Rectal smooth muscle tissue (tissue), 1 donor: Measurements from ENCODE around the gene RAE1.

Experiments
- H3K27ac ChIP-seq: one replicate; pipeline ENCODE4 v1.7.0; 2013; ENCODE audit warnings: low read depth, low read length, inconsistent platforms
- H3K27me3 ChIP-seq: one replicate; pipeline ENCODE4 v1.7.0; 2013; ENCODE audit warnings: low read length; ENCODE audit not compliant: control insufficient read depth, insufficient read depth
- H3K36me3 ChIP-seq: one replicate; pipeline ENCODE4 v1.7.0; 2013; ENCODE audit warnings: low read length; ENCODE audit not compliant: control insufficient read depth, insufficient read depth
- H3K4me1 ChIP-seq: one replicate; pipeline ENCODE4 v1.7.0; 2013; ENCODE audit warnings: low read length; ENCODE audit not compliant: control insufficient read depth, insufficient read depth
- H3K4me3 ChIP-seq: one replicate; pipeline ENCODE4 v1.7.0; 2013; ENCODE audit warnings: low read length
- H3K9ac ChIP-seq: one replicate; pipeline ENCODE4 v1.7.0; 2013; ENCODE audit warnings: low read length

RAE1 gene

DNA sequence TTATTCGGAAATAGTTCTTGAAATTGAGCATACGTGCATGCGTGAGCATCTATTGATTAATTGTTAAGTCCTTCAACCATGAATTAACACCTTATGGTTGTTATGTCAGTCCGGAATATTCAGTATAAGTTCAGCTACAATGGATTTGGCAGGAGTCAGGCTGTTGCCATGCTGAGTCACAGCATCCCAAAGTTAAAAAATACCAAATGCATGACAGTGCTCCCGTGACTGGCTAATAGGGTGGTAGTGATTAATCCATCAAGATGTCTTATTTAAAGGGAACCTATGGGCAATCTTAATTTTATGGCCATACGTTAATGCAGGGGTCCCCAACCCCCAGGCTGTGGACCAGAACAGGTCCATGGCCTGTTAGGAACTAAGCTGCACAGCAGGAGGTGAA is 10.5 kb downstream of the RAE1 start:
- no peak overlapping the region for H3K9ac ChIP-seq
- H3K4me1 ChIP-seq, result no peaks in the 10 kb centered on the region
- H3K27me3 ChIP-seq, result no peaks in the 10 kb centered on the region
- no peak overlapping the region for H3K4me3 ChIP-seq
- no peak overlapping the region for H3K27ac ChIP-seq
- H3K36me3 ChIP-seq, result peaks cover 17% of the 10 kb centered on the region

DNA sequence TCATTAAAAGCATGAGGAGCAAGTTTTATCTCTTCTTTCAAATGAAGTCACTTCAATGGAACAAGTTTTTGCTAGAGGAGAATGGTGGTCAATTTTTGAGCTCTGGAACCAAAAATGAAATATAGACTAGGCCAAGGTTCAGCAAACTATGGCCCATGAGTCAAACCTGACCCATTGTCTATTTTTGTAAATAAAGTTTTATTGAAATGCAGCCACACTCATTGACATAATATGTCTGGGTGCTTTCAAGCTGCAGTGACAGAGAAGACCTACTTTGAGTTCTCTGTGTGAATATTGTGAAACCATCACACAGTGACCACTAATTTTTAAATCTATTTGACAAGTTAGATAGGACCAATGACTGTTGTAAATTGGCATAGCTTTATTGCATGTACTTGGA is 13.4 kb downstream of the RAE1 start:
- Histone ChIP-seq H3K4me3 (no peak overlapping the region), H3K4me1 (no peaks in the 10 kb centered on the region), H3K27me3 (no peaks in the 10 kb centered on the region), H3K36me3 (peaks cover 23% of the 10 kb centered on the region), H3K9ac (no peak overlapping the region), H3K27ac (no peak overlapping the region)

GRCh38 chr20:57369596-57369995 is 18.5 kb downstream of the RAE1 start:
- H3K36me3 ChIP-seq, result peaks cover 54% of the 10 kb centered on the region
- H3K9ac ChIP-seq, result no peak overlapping the region
- no peak overlapping the region for H3K4me3 ChIP-seq
- H3K27me3 ChIP-seq, result no peaks in the 10 kb centered on the region
- no peaks in the 10 kb centered on the region for H3K4me1 ChIP-seq
- H3K27ac ChIP-seq, result no peak overlapping the region

DNA sequence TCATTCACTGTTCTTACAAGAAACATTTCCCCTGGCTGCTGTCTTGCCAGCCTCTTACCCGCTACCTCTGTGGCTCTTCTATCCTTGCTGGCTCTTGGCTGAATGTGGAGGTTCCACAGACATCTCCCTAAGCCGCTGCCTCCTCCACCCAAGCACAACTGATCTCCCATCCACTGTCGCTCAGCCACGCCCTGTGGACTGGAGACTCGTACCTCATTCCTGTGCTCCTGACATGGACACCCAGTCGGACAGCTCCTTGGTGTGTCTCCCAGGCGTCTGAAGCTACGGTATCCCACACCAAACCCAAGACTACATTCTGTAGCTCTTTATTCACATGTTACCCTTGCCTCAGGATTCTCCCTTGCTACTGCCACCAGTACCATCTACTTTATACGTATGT is 19.3 kb downstream of the RAE1 start:
- H3K36me3 ChIP-seq, result peaks cover 55% of the 10 kb centered on the region

DNA sequence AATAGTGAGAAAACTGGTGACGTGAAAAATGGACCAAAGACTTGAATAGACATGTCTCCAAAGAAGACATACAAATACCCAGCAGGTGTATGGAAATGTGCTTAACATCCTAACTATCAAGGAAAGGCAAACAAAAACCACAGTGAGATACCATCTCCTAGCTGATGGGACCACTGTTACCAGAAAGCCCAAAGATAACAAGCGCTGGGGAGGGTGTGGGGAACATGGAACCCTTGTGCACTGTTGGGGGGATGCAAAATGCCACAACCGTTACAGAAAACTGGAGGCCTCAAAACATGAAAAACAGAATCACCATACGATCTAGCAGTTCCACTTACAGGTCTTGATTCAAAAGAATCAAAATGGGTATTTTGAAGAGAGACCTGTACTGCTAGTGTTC is 20.3 kb downstream of the RAE1 start:
- Histone ChIP-seq H3K27me3 (no peaks in the 10 kb centered on the region), H3K36me3 (peaks cover 49% of the 10 kb centered on the region), H3K4me1 (no peaks in the 10 kb centered on the region), H3K4me3 (no peak overlapping the region), H3K9ac (no peak overlapping the region), H3K27ac (no peak overlapping the region)

More for the DNA sequence above, 19.3 kb downstream of the RAE1 start:
- H3K9ac ChIP-seq, result no peak overlapping the region
- H3K4me3 ChIP-seq, result no peak overlapping the region
- no peaks in the 10 kb centered on the region for H3K27me3 ChIP-seq
- H3K27ac ChIP-seq, result no peak overlapping the region
- H3K4me1 ChIP-seq, result no peaks in the 10 kb centered on the region

- H3K36me3 ChIP-seq, result peaks cover 50% of the 10 kb centered on the region
- no peak overlapping the region for H3K4me3 ChIP-seq
These were observed 21.1 kb downstream of the RAE1 start for GRCh38 chr20:57372157-57372556.

GRCh38 chr20:57372581-57373350 is 21.7 kb downstream of the RAE1 start:
- H3K27me3 ChIP-seq, result no peaks in the 10 kb centered on the region
- H3K4me1 ChIP-seq, result no peaks in the 10 kb centered on the region
- H3K4me3 ChIP-seq, result no peak overlapping the region
- H3K36me3 ChIP-seq, result peaks cover 53% of the 10 kb centered on the region
- no peak overlapping the region for H3K9ac ChIP-seq
- H3K27ac ChIP-seq, result no peak overlapping the region

More at GRCh38 chr20:57372157-57372556, 21.1 kb downstream of the RAE1 start:
- H3K27ac ChIP-seq, result no peak overlapping the region
- no peaks in the 10 kb centered on the region for H3K27me3 ChIP-seq
- H3K4me1 ChIP-seq, result no peaks in the 10 kb centered on the region
- no peak overlapping the region for H3K9ac ChIP-seq

GRCh38 chr20:57374343-57374930 is 23.4 kb downstream of the RAE1 start:
- H3K9ac ChIP-seq, result no peak overlapping the region
- no peak overlapping the region for H3K4me3 ChIP-seq

GRCh38 chr20:57374931-57375651 is 24.0 kb downstream of the RAE1 start:
- H3K4me3 ChIP-seq, result no peak overlapping the region
- H3K4me1 ChIP-seq, result no peaks in the 10 kb centered on the region
- H3K36me3 ChIP-seq, result peaks cover 35% of the 10 kb centered on the region
- no peak overlapping the region for H3K27ac ChIP-seq
- H3K9ac ChIP-seq, result no peak overlapping the region
- no peaks in the 10 kb centered on the region for H3K27me3 ChIP-seq

More at GRCh38 chr20:57374343-57374930, 23.4 kb downstream of the RAE1 start:
- Histone ChIP-seq H3K27me3 (no peaks in the 10 kb centered on the region), H3K4me1 (no peaks in the 10 kb centered on the region), H3K36me3 (peaks cover 42% of the 10 kb centered on the region), H3K27ac (no peak overlapping the region)

GRCh38 chr20:57375652-57376230 is 24.7 kb downstream of the RAE1 start:
- Histone ChIP-seq H3K27me3 (no peaks in the 10 kb centered on the region), H3K9ac (no peak overlapping the region), H3K4me3 (no peak overlapping the region), H3K27ac (no peak overlapping the region), H3K4me1 (no peaks in the 10 kb centered on the region), H3K36me3 (peaks cover 29% of the 10 kb centered on the region)

DNA sequence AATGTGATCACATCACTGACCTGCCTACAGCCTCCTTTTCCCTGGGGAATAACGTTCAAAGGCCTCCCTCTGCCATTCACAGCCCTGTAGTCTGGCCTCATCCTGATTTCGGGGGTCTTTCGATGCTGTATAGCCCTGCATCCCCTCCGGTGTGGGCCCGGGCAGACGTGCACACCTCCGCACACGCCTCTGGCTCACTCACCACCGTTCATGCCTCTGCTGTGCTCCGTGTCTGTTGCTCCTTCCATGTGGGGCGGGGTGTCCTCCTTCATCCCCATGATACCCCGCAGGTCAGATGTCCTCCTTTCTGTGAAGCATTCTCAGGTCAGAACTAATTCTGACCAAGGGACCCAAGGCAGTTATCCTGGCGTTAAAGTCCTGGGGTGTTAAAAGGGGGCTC is 26.3 kb downstream of the RAE1 start:
- H3K27ac ChIP-seq, result no peak overlapping the region
- peaks cover 19% of the 10 kb centered on the region for H3K36me3 ChIP-seq
- no peaks in the 10 kb centered on the region for H3K4me1 ChIP-seq
- H3K4me3 ChIP-seq, result no peak overlapping the region
- no peak overlapping the region for H3K9ac ChIP-seq
- H3K27me3 ChIP-seq, result no peaks in the 10 kb centered on the region

- Histone ChIP-seq H3K9ac (no peak overlapping the region), H3K4me3 (no peak overlapping the region), H3K27ac (no peak overlapping the region), H3K4me1 (no peaks in the 10 kb centered on the region), H3K36me3 (peaks cover 14% of the 10 kb centered on the region), H3K27me3 (no peaks in the 10 kb centered on the region)
These were observed 27.1 kb downstream of the RAE1 start for GRCh38 chr20:57378107-57378506.
